Measurements from ENCODE around the gene TCL1B.
"Not testable (repeated sequence)": the region's sequence is repeated elsewhere in the genome, so short reads cannot be mapped to it uniquely, and the experiment has no call there.

Gene TCL1B

GRCh38 chr14:95685978-95686922 is at the start of gene TCL1B:
Gene TCL1B (plus strand): TSS chr14:95686426. CDS start chr14:95686468, 42 bp downstream.
- DNase-seq (ENCODE audit: low spot score): no peak

- DNase-seq (ENCODE audit: low spot score): no peak
Observed at GRCh38 chr14:95644981-95645380, 41.2 kb upstream of the TCL1B start.

DNA sequence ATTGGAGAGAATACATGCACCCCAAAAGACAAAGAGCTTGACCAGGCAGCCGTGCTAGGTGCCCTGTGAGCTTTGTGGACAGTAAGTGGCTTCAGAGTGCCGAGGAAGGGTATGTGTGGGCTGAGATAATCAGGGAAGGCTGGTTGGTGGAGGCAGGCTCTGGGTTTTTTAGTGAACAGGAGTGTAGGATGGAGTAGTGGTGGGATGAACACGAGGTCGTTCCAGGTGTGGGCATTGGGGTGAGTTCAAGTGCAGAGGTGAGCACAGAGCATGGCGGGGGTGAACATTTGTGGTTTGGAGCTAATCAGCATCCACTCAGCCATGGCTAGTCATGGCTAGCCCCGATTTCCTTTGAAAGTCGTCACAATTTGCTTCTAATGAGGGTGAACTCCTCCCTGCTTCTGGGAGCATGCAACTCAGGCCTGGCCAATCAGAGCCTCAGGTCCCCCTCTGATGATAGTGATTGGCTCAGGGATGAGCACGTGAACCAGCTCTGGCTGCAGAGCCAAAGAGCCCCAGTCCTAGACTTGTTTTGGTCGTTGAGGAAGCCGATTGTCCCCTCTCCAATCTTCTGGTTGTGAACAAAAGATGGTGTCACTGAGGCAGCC is 40.7 kb upstream of the TCL1B start:
- DNase-seq (ENCODE audit: low spot score): no peak

- no peak for DNase-seq (ENCODE audit: low spot score)
Observed at GRCh38 chr14:95647926-95648325, 38.3 kb upstream of the TCL1B start.

DNA sequence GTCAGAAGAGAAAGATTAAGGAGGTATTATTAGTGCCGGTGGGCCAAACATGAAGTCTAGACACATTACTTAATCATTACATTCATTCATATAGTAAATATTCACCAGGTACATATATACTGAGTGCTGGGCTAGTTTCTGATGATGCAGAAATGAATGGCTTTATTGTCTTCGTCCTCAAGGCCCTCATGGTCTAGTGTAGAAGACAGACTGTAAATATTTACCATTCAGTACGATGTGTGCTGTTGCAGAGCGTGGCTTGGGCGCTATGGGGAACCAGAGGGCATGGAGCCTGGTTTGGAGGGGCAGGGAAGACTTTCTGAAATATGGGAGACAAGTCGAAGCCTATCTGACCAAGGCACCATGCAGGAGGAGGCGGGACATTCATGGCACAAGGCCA is 37.0 kb upstream of the TCL1B start:
- DNase-seq (ENCODE audit: low spot score): no peak

GRCh38 chr14:95651028-95651427 is 35.2 kb upstream of the TCL1B start:
- DNase-seq (ENCODE audit: low spot score): no peak

GRCh38 chr14:95651821-95652583 is 34.2 kb upstream of the TCL1B start:
- no peak for DNase-seq (ENCODE audit: low spot score)

DNA sequence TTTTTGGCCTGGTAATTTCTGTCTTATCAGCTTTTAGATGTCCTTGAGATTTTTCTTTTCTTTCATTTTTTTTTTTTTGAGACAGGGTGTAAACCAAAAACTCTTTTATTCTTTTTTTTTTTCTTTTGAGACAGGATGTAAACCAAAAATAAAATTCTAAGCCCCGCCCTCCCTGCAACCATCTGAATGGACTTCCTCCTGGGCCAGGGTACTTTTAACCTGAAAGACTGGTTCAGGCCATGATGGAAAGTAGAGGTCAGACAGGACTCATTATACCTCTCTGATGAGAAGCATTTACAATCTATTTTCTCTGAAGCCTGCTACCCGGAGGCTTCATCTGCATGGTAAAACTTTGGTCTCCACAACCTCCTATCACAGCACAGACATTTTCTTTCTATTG is 33.5 kb upstream of the TCL1B start:
- no peak for DNase-seq (ENCODE audit: low spot score)

- no peak for DNase-seq (ENCODE audit: low spot score)
Observed at GRCh38 chr14:95655461-95655860, 30.8 kb upstream of the TCL1B start.

- no peak for DNase-seq (ENCODE audit: low spot score)
Observed at GRCh38 chr14:95656634-95657033, 29.6 kb upstream of the TCL1B start.

- no peak for DNase-seq (ENCODE audit: low spot score)
Observed at GRCh38 chr14:95657454-95657853, 28.8 kb upstream of the TCL1B start.

- no peak for DNase-seq (ENCODE audit: low spot score)
Observed at GRCh38 chr14:95659293-95659989, 26.8 kb upstream of the TCL1B start.

DNA sequence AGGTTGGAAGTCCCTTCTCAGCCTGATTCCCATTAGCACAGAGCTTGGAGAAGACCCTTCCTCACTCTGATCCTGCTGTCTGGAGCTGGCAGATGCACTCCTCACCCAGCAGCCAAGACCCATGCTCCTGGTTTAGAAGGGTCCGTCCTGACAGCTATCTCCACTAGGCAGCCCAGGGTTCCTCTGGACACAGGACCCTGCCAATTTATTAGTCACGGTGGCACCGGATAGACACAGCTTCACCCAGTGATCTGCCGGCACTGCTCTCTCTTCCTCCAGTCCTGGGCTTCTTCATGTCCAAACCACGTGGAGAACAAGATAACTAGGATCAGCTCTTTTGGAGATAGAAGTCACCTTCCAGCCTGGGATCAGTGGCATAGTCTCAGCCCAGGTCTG is 26.2 kb upstream of the TCL1B start:
- no peak for DNase-seq (ENCODE audit: low spot score)

DNA sequence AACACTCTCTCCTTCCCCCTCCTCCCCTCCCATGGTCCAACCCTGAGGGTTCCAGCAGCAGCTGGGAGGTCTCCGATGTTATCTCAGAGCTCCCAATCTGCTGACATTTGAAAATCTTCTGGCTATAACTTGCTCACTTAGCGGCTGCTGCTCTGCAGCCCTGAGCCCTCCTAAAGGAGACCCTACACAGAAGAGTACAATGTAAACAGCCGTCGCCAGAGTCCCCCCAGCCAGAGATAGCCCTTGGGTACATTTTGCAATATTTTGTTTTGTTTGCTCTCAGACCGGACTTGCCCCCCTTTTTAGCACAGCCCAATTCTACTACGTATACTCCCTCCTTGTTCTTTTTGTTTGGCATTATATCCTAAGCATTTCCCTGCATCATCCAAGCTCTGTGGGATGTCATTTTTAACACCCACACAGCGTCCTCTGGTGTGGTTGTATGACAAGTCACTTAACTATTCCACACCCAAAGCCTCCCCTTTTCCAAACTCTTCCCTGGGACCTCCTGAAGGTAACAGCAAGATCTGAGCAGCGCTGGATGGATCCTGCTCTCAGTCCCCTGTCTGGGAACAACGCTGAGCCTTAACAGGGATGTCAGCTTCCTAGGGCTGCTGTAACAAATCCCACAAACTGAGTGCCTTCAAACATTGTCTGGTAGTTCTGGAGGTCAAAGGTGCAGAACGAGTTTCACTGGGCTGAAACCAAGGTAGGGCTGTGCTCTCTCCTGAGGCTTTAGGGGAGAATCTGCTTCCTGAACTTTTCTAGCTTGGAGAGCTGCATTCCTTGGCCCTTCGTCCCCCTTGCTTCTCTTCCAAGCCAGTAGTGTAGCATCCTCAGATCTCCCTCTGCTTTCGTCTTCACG is 25.3 kb upstream of the TCL1B start:
- DNase-seq (ENCODE audit: low spot score): no peak

- no peak for DNase-seq (ENCODE audit: low spot score)
Observed at GRCh38 chr14:95662376-95663186, 23.6 kb upstream of the TCL1B start.

GRCh38 chr14:95663226-95663797 is 22.9 kb upstream of the TCL1B start:
- no peak for DNase-seq (ENCODE audit: low spot score)

- DNase-seq (ENCODE audit: low spot score): no peak
Observed at GRCh38 chr14:95664066-95664465, 22.2 kb upstream of the TCL1B start.

GRCh38 chr14:95664546-95664945 is 21.7 kb upstream of the TCL1B start:
- no peak for DNase-seq (ENCODE audit: low spot score)

DNA sequence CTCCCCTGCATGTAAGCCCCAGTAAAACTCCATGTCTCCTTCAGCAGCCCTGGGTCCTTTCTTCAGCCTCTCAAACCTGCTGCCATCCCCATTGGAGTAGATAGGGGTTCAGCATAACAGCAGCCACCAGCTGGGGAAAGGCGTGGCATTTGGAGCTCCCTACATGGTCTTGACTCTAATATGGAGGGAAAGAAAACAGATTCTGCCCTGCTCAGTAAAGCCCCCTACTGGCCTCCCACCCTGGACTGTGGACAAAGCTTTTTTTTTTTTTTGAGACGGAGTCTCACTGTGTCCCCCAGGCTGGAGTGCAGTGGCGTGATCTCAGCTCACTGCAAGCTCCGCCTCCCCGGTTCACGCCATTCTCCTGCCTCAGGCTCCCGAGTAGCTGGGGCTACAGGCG is 20.7 kb upstream of the TCL1B start:
- not testable (repeated sequence) for DNase-seq (ENCODE audit: low spot score)

- DNase-seq (ENCODE audit: low spot score): no peak
Observed at GRCh38 chr14:95666450-95666849, 19.8 kb upstream of the TCL1B start.
